Measurements from ENCODE around the gene TK1.
"Not testable (repeated sequence)": the region's sequence is repeated elsewhere in the genome, so short reads cannot be mapped to it uniquely, and the experiment has no call there.

Gene TK1

DNA sequence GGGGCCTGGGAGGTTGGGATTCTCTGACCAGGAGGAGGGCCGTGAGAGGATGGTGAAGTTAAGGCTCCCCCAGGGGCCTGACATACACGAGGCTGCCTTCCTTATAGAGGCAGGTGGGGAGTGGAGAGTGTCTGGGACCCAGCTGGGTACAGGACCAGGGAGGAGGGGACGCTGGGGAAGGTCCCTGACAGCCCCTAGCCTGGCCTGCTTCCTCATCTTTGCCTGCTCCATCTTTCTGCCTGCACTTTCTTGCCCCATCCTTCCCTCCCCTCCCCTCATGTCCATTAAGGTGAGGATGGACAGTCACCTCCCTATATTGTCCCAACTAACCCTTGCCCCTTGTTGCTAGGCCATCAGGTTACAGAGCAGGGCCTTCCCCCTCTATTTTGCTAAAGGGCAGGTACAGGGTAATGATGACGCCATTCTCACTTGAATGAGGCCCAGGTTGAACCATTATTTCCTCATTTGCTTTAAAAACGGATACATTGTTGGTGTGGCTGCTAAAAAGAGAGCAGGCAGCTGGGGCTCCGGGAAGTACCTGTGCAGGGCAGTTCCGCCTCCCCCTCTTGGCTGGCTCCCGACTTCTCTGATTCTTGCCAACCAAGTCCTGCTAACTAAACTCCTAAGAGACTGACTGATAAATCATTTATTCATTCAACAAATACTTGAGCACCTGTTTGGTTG, 39.4 kb downstream of the TK1 start:
- DNase-seq: no peak

DNA sequence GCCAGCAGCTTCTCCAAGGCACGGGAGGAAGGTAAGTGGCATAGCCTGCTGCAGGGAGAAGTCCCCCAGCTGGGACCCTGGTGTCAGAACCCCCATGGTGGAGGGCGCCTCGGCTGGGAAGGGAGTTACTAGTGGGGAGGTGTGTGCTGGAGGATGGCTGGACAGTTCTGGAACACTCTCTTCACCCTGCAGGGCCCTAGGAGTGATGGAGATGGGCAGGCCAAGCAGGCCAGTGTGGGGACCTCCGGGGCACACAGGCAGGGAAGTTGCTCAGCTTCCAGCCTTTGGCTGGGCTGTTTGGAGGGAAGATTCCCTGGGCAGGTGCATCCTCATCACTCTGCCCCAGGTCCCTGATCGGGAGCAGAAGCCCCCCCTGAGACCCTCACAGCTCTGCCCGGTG, 40.0 kb downstream of the TK1 start:
- no peak for DNase-seq

DNA sequence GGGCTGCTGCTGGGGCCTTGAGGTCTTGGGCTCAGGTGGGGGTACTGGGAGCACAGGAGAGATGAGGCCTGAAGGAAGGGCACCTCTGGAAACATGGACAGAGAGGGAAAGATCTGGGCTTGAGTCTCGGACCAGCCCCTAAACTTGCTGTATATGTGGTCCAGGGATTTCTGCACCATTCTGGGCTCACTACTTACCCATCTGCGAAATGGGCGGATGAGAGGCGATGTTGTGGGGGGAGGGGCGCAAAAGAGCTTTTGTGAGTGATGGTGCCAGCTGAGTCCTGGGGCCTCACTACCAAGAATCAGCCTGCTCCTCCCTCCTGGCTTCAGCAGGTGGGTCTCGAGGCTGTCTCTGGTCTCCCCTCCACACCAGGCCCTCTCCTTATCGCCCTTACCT, 40.4 kb downstream of the TK1 start:
- no peak for DNase-seq

DNA sequence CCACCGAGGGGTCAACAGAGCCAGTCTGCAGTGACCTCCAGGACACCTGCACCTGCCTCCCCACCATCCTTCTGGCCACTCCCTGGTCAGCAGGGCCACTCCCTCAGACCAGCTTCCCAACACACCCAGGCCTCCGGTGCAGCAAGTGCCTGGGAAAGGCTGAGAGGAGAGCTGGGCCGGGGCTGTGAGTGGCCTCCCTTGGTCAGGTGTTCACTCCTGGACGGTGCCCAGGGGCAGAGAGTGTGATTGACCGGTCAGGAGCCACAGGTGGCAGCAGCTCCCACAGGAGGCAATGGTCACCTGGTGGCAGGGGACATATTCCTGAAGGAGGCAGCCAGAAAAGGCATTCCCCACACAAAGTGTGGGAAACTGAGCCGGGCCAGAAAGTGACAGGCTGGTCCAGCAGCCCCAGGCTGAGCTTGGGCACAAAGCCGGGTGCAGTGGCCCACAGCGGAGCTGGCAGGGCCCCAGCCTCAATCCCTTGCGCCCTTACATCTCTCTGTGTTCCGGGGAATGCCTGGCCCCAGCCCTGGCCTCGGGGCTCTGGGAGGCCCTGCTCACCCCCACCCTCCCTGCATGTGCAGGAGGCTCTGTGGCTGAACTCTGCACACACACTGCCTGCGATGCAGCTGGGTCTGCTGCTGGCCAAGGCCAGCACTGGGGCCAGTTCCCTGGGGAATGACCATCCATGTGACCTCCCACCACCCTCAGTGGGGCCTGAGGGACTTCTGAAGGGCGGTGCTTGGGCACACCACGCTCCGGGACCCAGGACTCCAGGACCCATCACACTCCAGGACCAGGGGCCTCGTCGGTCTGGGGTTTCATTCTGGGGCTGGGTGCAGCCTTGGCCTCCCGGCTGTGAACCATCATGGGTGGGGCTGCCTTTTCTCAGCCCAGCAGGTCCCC, 41.9 kb downstream of the TK1 start:
- no peak for DNase-seq

DNA sequence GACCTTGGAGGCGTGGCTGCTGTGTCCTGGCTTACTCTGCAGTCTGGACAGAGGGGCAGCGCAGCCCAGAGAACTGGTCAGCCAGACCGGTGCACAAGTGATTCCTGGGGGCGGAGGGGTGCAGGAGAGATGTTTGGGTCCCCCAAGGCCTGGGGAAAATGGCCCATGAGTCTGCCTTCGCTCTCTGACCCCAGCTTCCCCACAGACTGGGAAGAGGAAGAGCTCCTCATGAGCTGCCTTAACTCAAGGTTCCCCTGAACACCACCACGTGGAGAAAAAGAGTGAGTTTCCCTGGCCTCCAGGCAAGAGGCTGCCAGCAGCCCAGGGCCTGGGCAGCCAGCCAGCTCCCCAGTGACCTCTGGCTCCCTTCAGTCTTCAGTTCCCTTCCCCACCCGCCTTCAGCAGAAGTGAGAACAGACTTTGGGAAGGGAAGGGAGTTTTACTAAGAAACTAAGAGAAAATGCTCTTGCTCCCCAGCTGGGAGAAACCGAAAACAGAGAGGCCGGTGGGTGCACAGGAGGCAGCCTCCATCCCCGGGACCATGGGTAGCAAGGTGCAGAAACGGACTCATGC, 42.6 kb downstream of the TK1 start:
- DNase-seq: peak; percentile 83

DNA sequence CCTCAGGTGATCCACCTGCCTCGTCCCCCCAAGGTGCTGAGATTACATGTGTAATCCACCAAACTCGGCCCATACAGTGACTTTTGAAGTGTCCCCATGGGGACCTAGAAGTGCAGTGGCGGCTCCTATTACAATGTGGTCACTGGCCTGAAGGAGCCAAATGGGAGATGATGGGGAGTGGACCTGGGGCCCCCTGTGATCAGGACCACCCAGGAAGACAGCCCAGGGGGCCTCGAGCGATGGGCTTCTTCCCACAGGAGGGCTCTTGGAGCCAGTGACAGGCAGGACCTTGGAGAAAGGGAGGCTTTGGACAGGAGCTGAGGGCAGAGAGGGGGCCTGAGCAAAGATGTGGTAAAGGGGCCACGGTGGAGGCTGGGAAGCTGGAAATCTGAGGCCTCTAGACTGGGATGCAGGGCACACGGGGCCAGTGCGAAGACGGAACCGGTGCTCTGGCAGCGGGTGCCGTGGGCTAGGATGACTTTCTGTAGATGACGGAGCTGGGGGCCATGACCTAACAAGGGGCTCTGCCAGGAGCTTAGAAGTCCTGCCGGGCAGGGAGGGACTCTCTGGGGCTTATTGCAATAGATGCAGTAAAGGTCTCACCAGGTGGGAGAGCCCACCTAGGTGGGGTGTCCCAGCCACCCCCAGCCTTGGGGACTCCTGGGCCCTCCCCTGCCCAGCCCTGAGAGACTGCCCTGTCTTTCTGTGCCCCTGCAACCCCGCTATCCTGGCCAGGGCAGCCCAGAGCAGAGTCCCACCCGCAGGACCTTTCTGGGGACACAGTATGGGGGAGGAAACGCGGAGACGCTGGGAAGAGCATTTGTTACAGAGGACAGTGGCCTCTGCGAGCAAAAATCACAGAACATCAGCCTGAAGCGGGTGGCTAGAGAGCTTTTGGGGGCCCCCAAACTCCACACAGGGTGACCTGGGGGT, 43.4 kb downstream of the TK1 start:
- DNase-seq: no peak

DNA sequence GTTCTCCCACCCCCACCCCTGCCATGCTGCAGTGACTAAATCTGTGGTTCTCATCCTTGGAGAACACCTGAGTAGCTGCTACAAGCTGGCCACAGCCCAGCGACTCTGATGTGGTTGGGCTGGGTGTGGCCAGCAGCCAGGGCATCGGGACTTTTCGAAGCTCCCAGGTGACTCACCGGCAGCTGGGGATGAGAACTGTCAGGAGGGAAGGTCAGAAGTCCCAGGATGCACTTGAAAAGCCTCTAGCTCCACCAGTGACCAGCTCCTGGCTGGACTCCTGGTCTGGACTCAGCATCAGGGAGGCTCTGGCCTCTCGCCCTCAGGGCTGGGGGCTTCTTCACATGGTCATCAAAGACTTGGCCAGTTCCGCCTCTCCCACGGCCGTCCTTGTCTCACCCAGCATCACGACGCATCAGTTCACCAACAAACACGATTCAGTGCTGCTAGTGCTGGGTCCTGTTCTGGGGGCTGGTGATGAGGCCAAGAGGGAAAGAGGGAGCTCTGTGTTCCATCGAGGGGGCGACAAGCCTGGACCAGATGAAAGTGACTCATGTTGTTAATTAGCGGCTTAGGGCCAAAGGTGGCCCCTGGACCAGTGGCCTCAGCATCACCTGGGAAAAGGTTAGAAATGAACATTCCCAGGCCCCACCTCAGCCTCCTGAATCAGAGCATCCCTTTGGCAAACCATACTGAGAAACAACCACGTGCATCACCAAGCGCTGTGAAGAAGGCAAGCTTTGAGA, 44.6 kb downstream of the TK1 start:
- peak; percentile 71 for DNase-seq

DNA sequence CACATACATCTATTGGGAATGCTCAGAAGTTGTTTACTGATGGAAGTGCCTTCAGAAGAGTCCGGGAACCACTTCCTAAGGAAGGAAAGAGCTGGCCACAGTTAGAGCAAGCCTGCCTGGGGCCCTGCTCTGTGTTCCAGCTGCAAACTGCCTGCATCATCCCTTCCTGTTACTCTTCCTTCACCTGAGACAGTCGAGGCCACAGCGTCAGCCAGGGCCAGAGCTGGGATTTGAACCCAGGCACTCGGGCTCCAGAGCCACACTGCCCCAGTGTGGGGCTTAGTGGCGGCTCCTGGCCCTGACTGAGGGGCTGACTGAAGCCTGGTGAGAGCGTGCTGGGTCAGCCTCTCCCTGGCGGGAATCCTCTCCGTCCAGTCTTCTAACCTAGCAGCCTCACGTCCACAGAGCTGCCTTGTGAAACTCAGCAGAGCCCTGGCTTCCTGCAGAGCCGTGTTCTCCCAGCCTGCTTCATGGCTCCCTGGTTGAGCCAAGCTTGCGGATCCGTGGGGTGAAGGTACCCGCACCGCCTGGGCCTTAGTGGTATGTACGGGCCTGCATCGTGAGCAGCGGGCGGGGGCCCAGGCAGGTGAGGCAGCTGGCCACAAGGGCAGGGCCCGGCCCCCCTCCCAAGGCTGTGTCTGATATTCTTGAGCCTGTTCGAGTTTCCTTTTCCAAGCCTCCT, 45.3 kb downstream of the TK1 start:
- DNase-seq: no peak

DNA sequence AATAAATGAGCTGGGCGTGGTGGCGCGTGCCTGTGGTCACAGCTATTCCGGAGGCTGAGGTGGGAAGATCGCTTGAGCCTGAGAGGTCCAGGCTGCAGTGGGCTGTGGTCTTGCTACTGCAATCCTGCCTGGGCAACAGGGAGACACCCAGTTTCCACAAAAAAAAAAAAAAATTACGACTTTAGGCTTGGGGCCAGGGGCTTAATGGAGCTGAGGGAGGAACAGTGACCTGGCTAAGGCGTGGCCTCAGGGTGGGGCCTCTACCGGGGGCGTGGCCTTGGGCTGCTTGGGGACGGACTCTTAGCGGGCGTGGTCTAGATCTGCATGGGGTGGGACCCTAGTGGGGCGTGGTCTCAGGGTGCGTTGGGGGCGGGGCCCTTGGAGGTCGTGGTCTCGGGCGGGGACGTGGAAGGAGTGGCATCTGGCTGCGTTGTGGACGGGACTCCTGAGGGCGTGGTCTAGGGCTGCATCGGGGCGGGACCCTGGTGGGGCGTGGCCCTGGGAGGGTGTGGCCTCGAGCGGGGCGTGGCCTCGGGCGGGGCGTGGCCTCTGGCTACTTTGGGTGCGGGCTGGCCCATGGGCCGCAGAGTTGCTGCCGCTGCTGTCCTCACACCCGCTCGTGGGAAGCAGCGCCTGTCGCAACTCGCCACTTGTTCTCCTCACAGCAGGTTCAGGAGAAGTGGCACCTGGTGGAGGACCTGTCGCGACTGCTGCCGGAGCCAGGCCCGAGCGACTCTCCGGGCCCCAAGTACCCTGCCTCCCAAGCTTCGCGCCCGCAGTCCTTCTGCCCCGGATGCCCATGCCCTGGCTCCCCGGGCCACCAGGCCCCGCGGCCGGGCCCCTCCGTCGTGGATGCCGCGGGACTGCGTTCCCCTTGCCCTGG, 46.4 kb downstream of the TK1 start:
- peak; percentile 87 for DNase-seq

DNA sequence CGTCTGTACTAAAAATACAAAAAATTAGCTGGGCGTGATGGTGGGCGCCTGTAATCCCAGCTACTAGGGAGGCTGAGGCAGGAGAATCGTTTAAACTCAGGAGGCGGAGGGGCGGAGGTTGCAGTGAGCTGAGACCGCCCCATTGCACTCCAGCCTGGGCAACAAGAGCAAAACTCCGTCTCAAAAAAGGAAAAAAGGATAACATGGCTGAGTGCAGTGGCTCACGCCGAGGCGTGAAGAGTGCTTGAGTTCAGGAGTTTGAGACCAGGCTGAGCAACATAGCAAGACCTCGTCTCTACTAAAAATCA, 47.0 kb downstream of the TK1 start:
- DNase-seq: not testable (repeated sequence)

DNA sequence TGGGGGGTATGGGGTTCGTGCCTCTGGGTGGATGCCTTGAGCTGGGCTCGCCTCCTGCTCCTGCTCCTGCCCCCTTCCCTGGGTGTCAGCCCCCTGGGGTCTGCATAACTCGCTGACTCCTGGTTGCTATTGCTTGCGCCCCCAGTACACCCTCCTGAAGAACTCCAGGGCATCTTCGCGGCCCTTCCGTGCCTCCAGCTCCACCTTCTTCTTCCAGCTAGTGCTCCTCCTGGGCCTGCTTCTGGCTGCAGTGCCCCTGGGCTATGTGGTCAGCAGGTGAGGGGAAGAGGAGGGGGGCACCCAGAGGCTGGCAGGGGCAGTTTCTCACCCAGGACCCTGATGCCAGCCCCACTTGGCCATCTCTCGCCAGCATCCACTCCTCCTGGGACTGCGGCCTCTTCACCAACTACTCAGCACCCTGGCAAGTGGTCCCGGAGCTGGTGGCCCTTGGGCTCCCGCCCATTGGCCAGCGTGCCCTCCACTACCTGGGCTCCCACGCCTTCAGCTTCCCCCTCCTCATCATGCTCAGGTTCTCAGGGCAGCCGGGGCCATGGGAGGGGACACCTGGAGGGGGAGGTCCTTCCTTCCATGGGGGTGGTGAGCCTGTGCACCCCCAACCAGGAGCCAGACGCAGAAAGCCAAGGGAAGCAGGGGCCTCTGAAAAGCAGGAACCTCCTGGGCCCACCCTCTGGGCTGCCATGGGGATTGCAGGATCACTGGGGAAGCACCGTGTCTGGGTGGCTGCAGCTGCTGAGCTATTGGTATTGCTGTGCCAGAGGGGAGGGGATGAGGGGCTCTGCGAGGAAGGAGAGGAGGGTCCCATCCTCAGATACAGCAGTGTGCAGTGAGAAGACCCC, 48.4 kb downstream of the TK1 start:
- no peak for DNase-seq

DNA sequence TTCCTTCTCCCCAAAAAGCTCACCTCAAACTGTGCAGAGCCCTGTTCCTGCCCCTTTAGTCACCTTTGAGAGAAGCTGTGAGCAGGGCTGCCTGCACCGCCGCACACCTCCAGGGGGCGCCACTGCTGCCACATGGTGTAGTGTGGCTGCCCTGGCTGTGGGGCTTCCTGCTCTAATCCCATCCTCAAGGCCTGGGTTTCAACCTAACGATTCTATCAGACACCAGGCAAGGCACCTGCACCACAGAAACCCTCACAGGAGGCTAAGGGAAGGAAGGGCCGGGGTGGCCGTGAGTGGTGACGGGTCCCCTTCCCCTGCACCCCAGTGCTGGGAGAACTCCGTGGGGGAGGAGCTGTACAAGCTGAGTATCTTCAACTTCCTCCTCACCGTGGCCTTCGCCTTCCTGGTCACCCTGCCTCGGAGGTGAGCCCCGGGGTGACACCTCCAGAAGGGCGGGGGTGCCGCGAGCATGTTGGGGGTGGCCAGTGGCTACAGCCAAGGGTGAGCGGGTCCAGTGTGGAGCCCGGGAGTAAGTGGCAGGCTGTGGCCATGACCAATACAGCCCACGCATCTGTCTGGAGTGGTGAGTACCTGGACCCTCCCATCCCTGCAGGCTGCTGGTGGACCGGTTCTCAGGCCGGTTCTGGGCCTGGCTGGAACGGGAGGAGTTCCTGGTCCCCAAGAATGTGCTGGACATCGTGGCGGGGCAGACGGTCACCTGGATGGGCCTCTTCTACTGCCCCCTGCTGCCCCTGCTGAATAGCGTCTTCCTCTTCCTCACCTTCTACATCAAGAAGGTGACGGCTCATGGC, 49.3 kb downstream of the TK1 start:
- DNase-seq: no peak

DNA sequence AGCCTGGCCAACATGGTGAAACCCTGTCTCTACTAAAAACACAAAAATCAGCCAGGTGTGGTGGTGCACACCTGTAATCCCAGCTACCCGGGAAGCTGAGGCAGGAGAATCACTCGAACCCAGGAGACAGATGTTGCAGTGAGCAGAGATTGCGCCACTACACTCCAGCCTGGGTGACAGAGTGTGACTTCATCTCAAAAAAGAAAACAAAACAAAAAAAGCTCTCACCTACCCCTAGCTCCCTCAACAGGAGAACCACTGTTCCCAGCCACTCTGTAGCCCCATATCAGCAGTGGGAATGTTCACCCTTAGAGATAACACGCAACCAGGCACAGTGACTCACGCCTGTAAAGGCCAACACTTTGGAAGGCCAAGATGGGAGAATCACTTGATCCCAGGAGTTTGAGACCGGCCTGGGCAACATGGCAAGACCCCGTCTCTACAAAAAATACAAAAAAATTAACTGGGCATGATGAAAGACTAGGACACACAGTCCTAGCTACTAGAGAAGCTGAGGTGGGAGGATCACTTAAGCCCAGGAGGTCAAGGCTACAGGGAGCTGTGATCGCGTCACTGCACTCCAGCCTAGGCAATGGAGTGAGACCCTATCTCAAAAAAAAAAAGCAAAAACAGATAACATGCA, 50.9 kb downstream of the TK1 start:
- DNase-seq: no peak

DNA sequence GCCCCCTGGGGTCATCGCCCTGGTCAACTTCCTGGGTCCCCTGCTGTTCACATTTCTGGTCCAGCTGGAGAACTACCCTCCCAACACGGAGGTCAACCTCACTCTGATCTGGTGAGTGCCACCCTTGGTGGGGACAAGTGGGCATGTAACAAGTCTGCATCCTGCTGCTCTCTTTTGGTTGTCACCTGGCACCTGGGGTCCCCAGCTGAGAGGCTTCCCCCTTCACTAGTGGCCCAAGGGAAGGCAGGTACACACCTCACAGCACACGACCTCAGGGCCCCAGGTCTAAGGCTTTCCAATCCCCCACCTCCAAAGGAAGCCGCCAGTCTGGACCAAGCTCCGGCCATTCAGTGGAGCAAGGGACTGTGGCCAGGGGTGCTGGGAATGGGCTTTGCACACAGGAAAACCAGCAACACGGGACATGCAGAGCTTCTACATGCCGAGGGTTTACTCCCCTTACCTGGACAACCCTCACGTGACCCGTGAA, 51.9 kb downstream of the TK1 start:
- DNase-seq: no peak

DNA sequence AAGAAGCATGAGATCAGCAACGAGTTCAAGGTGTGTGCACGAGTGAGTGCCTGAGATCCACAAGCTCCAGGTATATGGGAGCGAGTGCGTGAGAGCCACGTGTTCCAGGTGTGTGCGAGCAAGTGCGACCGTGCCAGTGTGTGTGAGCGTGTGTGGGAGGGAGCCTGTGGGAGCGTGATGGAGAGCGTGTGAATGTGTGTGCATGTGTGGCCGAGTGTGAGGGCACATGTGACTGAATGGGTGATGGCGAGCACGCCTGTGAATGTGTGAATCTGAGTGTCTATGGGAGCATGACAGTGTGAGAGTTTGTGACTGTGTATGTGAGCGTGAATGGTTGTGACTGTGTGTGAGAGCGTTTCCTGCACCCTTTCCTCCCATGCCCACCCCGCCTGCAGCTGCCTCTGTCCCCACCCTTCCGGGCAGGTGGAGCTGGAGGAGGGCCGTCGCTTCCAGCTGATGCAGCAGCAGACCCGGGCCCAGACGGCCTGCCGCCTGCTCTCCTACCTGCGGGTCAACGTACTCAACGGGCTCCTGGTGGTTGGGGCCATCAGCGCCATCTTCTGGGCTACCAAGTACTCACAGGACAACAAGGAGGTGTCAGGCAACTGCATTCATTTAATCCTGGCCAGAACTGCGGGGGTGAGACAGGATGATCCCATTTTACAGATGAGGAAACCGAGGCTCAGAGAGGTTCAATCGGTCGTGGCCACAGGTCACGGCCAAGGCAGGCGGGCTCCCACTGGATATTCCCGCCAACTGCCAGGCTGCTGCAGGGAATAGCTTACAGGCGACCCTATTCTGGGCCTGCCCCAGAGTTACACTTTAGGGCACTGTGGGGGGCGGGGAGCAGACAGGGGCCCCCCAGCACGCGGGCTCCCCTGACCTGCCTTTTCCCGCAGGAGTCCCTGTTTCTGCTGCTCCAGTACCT, 52.6 kb downstream of the TK1 start:
- DNase-seq: no peak

DNA sequence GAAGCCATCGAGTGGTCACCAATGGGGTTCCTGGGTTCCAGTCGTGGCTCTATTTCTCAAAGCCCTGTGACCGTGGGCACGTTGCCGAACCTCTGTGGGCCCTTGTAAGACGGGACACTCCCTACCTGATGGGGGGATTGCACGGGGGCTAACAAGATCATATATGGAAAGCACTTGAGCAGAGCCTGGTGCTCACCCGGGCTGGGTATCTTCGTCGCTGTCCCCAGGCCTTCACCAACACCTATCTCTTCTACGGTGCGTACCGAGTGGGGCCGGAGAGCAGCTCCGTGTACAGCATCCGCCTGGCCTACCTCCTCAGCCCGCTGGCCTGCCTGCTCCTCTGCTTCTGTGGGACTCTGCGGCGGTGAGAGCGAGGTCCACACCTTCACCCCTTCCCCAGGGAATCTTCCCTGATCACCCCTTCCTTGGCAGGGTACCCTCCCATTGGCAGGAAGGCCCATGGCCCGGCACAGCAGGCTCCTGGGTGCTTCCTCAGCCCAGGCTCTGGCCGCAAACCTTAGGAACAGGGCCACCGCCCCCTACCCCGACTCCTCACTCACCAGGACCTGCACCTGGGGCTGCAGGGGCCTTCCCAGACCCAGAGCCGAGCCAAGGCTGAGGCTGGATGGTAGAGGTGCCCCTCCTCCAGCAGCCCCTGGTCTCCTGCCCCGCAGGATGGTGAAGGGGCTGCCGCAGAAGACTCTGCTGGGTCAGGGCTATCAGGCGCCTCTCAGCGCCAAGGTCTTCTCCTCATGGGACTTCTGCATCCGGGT, 53.5 kb downstream of the TK1 start:
- DNase-seq: no peak
